Activated CD8-positive, alpha-beta T cell treated with anti-CD3 and anti-CD28 coated beads for 36 hours (primary cell): Measurements from ENCODE around the gene TCF7L1. TPM values are rescaled to one million over a fixed set of nuclear protein-coding genes. Genes with fewer than 3 reads are reported as not detected.
"Not testable (repeated sequence)": the region's sequence is repeated elsewhere in the genome, so short reads cannot be mapped to it uniquely, and the experiment has no call there.

Experiments
- ATAC-seq: fragments of 200-7000 bp; cut with Tn5 transposase; one replicate; pipeline ENCODE4 v1.10.0; 2021; ENCODE audit warnings: mild to moderate bottlenecking, moderate library complexity
- CTCF ChIA-PET: fragments of 350-600 bp; sonication (Branson Sonifier 250); formaldehyde crosslinking; loops from one replicate; lab custom pipeline; 2021; ENCODE audit warnings: antibody characterized with exemption; lab: Charles Lee
- POLR2A ChIA-PET: fragments of 350-600 bp; sonication (Branson Sonifier 250); formaldehyde crosslinking; loops from one replicate; lab custom pipeline; 2021; ENCODE audit warnings: antibody characterized with exemption; lab: Charles Lee
- DNase-seq: peaks from one replicate; pipeline ENCODE4 v3.0.0-alpha.2; 2020
- H3K27ac Mint-ChIP-seq: one replicate; pipeline ENCODE4 v1.8.0; 2021; ENCODE audit warnings: mild to moderate bottlenecking, mixed read lengths
- H3K27me3 Mint-ChIP-seq: one replicate; pipeline ENCODE4 v1.8.0; 2021; ENCODE audit warnings: mixed read lengths
- H3K36me3 Mint-ChIP-seq: one replicate; pipeline ENCODE4 v1.8.0; 2021; ENCODE audit warnings: low read depth, mixed read lengths
- H3K4me1 Mint-ChIP-seq: one replicate; pipeline ENCODE4 v1.8.0; 2021; ENCODE audit warnings: low read depth, mixed read lengths
- H3K4me3 Mint-ChIP-seq: one replicate; pipeline ENCODE4 v1.8.0; 2021; ENCODE audit warnings: mild to moderate bottlenecking, moderate library complexity, mixed read lengths
- H3K9me3 Mint-ChIP-seq: one replicate; pipeline ENCODE4 v1.8.0; 2021; ENCODE audit warnings: mixed read lengths
- CTCF ChIP-seq: fragments of 200-600 bp; IDR thresholded peaks from one replicate; pipeline ENCODE4 v1.8.0; 2022; ENCODE audit warnings: antibody characterized with exemption, mild to moderate bottlenecking
- intact Hi-C: fragments of 100-400 bp; cut with micrococcal nuclease; formaldehyde crosslinking; loops from one replicate; pipeline ENCODE4 v1.10.0; 2022
- total RNA-seq, 2 experiments: library from RNA; stranded (reverse); gene quantifications; one replicate each; pipeline ENCODE4 v1.2.3, GENCODE V29; 2021

TCF7L1 gene
- total RNA-seq, 2 experiments from 2014 or later: not detected

- no peak for TF ChIP-seq CTCF
- Mint-ChIP-seq H3K4me1 (no peaks in the 10 kb centered on the region), H3K27ac (no peak overlapping the region), H3K9me3 (no peaks in the 10 kb centered on the region), H3K4me3 (no peak overlapping the region), H3K27me3 (peaks cover 3% of the 10 kb centered on the region), H3K36me3 (no peaks in the 10 kb centered on the region)
- no peak for ATAC-seq
- intact Hi-C loops: no loop called here
- ChIA-PET CTCF (interaction anchor here (1.1 to 3.8 kb wide), 3 partner anchors 14 to 133 kb away, joined by 3 to 17 read pairs (median 7); no protein-coding TSS in a partner anchor), POLR2A (no interaction called here)
- DNase-seq: no peak
Measured at GRCh38 chr2:85199698-85200097, 66.5 kb downstream of the TCF7L1 start.

GRCh38 chr2:85209887-85210286, 76.7 kb downstream of the TCF7L1 start:
- Mint-ChIP-seq H3K27ac (no peak overlapping the region), H3K27me3 (peaks cover 17% of the 10 kb centered on the region), H3K4me1 (no peaks in the 10 kb centered on the region), H3K36me3 (no peaks in the 10 kb centered on the region), H3K4me3 (no peak overlapping the region), H3K9me3 (no peaks in the 10 kb centered on the region)
- no peak for TF ChIP-seq CTCF
- ChIA-PET CTCF (no interaction called here), POLR2A (no interaction called here)
- DNase-seq (no peak), ATAC-seq (no peak)
- intact Hi-C loops: no loop called here

GRCh38 chr2:85210511-85210910, 77.3 kb downstream of the TCF7L1 start:
- intact Hi-C loops: no loop called here
- ChIA-PET POLR2A (interaction anchor here (1.3 kb wide), 1 partner anchor 8 kb away, joined by 4 read pairs; no protein-coding TSS in a partner anchor), CTCF (no interaction called here)
- Mint-ChIP-seq H3K9me3 (no peaks in the 10 kb centered on the region), H3K27ac (no peak overlapping the region), H3K4me3 (no peak overlapping the region), H3K36me3 (no peaks in the 10 kb centered on the region), H3K4me1 (no peaks in the 10 kb centered on the region), H3K27me3 (peaks cover 17% of the 10 kb centered on the region)
- TF ChIP-seq CTCF: no peak
- DNase-seq: no peak
- no peak for ATAC-seq

GRCh38 chr2:85211606-85212005, 78.4 kb downstream of the TCF7L1 start:
- POLR2A ChIA-PET: interaction anchor here (1.3 kb wide), 1 partner anchor 10 kb away, joined by 4 read pairs; no protein-coding TSS in a partner anchor
- H3K9me3 Mint-ChIP-seq, H3K27ac Mint-ChIP-seq, H3K4me3 Mint-ChIP-seq, DNase-seq, H3K4me1 Mint-ChIP-seq, CTCF ChIA-PET, intact Hi-C loops, H3K36me3 Mint-ChIP-seq, ATAC-seq: not testable (repeated sequence)
- peaks cover 19% of the 10 kb centered on the region for H3K27me3 Mint-ChIP-seq

GRCh38 chr2:85212841-85213240, 79.6 kb downstream of the TCF7L1 start:
- POLR2A ChIA-PET: no interaction called here
- Mint-ChIP-seq H3K4me1 (no peaks in the 10 kb centered on the region), H3K27me3 (peaks cover 25% of the 10 kb centered on the region), H3K9me3 (no peaks in the 10 kb centered on the region), H3K27ac (no peak overlapping the region), H3K36me3 (no peaks in the 10 kb centered on the region), H3K4me3 (no peak overlapping the region)
- no peak for TF ChIP-seq CTCF
- CTCF ChIA-PET: no interaction called here
- intact Hi-C loops: no loop called here
- ATAC-seq (no peak), DNase-seq (no peak)
